Fibroblast of lung (primary cell): Measurements from ENCODE around the gene SLC16A6.

ENCODE experiments used
- EZH2 ChIP-seq: IDR thresholded peaks from 2 replicates; pipeline ENCODE4 v1.5.1; 2012; ENCODE audit warnings: low read length, control low read depth, mild to moderate bottlenecking; ENCODE audit errors: missing control alignments
- TF ChIP-seq, protein P1 (sequence below), 2 donors: IDR thresholded peaks in 1 of 2; conservative IDR thresholded peaks in 1 of 2; 1 replicate in 1 of 2; 2 replicates in 1 of 2; pipeline ENCODE4 v1.5.1; 2011 to 2012; ENCODE audit warnings: low read length in 2 of 2, control low read depth in 1 of 2, inconsistent platforms in 1 of 2, low read depth in 1 of 2, mild to moderate bottlenecking in 1 of 2

DNA sequence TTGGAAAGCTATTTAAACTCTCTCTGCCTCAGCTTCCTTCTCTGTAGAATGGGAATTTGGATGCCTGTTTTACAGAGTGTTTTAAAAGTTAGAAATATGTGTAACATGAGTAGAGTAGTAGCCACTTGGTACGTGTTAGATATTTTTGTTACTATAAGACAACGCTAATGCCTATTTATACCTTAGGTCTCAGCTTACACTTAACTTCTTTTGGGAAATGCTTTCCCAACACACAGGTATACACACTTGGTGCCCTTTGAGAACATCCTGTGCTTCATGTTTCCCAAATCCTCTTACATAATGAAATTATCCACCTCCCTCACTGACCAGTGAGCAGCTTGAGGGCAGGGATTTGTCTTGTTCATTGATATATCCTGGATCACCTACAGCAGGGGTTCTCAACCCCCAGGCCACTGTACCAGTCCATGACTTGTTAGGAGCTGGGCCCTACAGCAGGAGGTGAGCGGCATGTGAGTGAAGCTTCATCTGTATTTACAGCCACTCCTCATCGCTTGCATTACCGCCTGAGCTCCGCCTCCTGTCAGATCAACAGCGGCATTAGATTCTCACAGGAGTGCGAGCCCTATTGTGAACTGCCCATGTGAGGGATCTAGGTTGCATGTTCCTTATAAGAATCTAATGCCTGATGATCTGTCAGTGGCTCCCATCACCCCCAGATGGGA is 33.9 kb upstream of the SLC16A6 start:
- TF ChIP-seq EZH2, result no peak
- TF ChIP-seq, protein P1, sequence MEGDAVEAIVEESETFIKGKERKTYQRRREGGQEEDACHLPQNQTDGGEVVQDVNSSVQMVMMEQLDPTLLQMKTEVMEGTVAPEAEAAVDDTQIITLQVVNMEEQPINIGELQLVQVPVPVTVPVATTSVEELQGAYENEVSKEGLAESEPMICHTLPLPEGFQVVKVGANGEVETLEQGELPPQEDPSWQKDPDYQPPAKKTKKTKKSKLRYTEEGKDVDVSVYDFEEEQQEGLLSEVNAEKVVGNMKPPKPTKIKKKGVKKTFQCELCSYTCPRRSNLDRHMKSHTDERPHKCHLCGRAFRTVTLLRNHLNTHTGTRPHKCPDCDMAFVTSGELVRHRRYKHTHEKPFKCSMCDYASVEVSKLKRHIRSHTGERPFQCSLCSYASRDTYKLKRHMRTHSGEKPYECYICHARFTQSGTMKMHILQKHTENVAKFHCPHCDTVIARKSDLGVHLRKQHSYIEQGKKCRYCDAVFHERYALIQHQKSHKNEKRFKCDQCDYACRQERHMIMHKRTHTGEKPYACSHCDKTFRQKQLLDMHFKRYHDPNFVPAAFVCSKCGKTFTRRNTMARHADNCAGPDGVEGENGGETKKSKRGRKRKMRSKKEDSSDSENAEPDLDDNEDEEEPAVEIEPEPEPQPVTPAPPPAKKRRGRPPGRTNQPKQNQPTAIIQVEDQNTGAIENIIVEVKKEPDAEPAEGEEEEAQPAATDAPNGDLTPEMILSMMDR (conservative IDR thresholded peaks at IDR 0.05 in 1 of 2, IDR thresholded peaks at IDR 0.05 in 1 of 2; ENCODE audit: low read depth in 1 of 2, low read length in 2 of 2), result no peak
